GM10248 (cell line): ENCODE data around the gene KCNMA1.
"Not testable (repeated sequence)": the region's sequence is repeated elsewhere in the genome, so short reads cannot be mapped to it uniquely, and the experiment has no call there.

Experiments used
- CTCF ChIA-PET: fragments of 300-600 bp; sonication (Branson Sonifier 250); formaldehyde crosslinking; extraction: SDS; loops from one replicate; lab custom pipeline; 2021; ENCODE audit warnings: antibody characterized with exemption; lab: Yijun Ruan, JAX
- POLR2A ChIA-PET: fragments of 350-650 bp; sonication (Branson Sonifier 250); formaldehyde crosslinking; extraction: SDS; loops from one replicate; lab custom pipeline; 2020; ENCODE audit warnings: antibody characterized with exemption; lab: Yijun Ruan, JAX
- DNase-seq: peaks from one replicate; pipeline ENCODE4 v3.0.0; 2012; ENCODE audit errors: extremely low spot score
- TF ChIP-seq, protein P1 (sequence below): IDR thresholded peaks from 2 replicates; pipeline ENCODE4 v1.5.1; 2012; ENCODE audit warnings: mild to moderate bottlenecking, low read depth; ENCODE audit errors: extremely low read depth, missing control alignments, control extremely low read depth

Gene KCNMA1

DNA sequence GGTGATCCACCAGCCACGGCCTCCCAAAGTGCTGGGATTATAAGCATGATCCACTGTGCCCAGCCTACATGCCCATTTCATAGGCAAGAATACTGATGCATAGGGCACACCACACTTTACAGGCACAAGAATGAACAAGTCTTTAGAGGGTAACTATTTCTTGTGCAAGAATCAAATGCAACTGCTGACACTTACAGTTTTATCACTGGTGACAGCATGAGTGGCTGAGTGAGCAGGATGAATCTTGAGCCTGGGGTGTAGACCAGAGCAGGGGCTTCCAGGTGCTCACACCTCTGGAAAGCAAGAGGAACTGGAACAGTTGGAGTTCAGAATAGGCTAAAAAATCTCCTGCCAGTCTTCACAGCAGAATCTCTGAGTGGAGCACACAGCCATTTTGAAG lies 287.5 kb downstream of the KCNMA1 start:
- DNase-seq: no peak
- CTCF ChIA-PET: no interaction called here
- POLR2A ChIA-PET: no interaction called here

DNA sequence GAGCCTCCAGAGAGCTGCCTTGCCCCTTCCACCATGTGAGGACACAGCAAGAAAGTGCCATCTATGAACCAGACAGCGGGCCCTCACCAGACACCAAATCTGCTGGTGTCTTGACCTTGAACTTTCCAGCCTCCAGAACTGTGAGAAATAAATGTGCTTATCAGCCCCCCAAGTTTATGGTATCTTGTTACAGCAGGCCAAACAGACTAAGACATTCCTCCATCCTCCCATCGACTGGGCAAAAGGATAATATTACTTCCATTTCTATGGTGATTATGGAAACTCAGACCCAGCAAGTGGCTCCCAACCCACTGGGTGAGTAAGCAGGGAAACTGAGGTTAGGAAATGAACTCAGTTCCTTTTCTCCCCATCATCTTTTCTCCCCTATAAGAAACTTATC lies 288.4 kb downstream of the KCNMA1 start:
- DNase-seq: no peak
- POLR2A ChIA-PET: no interaction called here
- CTCF ChIA-PET: interaction anchor here (1.0 kb wide), 1 partner anchor 52 kb away, joined by 3 read pairs; no protein-coding TSS in a partner anchor
- TF ChIP-seq, protein P1, sequence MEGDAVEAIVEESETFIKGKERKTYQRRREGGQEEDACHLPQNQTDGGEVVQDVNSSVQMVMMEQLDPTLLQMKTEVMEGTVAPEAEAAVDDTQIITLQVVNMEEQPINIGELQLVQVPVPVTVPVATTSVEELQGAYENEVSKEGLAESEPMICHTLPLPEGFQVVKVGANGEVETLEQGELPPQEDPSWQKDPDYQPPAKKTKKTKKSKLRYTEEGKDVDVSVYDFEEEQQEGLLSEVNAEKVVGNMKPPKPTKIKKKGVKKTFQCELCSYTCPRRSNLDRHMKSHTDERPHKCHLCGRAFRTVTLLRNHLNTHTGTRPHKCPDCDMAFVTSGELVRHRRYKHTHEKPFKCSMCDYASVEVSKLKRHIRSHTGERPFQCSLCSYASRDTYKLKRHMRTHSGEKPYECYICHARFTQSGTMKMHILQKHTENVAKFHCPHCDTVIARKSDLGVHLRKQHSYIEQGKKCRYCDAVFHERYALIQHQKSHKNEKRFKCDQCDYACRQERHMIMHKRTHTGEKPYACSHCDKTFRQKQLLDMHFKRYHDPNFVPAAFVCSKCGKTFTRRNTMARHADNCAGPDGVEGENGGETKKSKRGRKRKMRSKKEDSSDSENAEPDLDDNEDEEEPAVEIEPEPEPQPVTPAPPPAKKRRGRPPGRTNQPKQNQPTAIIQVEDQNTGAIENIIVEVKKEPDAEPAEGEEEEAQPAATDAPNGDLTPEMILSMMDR: no peak

More for the DNA sequence above, 287.5 kb downstream of the KCNMA1 start:
- TF ChIP-seq, protein P1: no peak

DNA sequence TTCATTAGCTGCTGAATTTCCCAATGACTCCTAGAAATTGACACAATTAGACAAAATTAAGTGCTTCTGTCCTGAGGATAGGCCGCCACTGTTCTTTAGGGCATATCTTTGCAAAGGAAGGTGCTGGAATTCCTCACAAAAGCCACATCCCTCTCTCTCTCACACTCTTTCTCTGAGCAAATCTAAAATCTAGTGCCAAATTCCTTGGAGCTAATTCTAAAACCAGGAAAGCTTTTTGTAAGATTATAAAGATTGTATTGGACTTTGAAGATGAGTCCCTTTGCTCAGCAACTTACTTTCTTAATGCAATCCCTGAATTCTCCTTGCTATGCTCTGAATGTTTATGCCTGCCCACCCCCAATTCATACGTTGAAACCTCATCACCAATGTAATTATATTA lies 288.9 kb downstream of the KCNMA1 start:
- ChIA-PET CTCF (interaction anchor here (0.8 to 1.4 kb wide), 3 partner anchors 8 to 363 kb away, joined by 3 read pairs; no protein-coding TSS in a partner anchor), POLR2A (no interaction called here)
- DNase-seq: no peak
- TF ChIP-seq, protein P1: no peak

DNA sequence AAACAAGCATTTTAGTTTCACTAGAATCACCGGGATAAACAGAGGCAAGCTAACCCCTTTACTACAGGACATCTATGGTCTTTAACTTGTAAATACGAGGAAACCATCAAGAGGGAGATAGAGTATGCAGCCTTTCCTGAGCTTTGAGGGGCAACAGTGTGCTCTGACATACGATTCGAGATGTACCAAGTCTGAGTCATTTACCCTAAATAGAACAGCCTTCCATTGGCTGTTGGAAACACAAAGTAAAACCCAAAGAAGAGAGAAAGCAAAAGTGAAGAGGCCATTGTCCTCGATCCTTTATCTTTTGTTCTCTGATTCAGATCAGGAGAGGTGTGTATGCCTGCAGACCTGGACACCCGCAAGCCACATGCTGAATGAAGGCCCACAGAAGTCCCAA lies 289.5 kb downstream of the KCNMA1 start:
- CTCF ChIA-PET: interaction anchor here (0.8 to 1.4 kb wide), 2 partner anchors 9 to 363 kb away, joined by 3 read pairs; no protein-coding TSS in a partner anchor
- POLR2A ChIA-PET: no interaction called here
- DNase-seq: no peak
- TF ChIP-seq, protein P1: no peak

DNA sequence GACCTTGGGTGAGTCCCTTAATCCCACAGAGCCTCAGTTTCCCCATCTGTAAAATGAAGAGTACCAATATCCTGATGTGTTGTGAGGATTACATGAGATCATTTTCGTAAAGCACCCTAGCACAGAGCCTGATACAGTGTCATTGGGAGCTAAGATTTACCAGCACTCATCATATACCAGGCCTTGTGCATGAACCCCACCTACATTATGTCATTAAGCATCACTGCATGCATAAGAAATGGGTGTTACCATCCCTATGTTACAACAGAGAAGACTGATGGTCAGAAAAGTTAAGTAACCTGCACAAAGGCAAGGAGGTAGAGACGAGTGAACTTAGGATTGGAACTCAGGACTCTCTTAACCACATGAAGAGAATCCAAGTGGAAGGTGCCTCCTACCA lies 290.6 kb downstream of the KCNMA1 start:
- DNase-seq: no peak
- POLR2A ChIA-PET: no interaction called here
- TF ChIP-seq, protein P1: no peak
- CTCF ChIA-PET: no interaction called here

DNA sequence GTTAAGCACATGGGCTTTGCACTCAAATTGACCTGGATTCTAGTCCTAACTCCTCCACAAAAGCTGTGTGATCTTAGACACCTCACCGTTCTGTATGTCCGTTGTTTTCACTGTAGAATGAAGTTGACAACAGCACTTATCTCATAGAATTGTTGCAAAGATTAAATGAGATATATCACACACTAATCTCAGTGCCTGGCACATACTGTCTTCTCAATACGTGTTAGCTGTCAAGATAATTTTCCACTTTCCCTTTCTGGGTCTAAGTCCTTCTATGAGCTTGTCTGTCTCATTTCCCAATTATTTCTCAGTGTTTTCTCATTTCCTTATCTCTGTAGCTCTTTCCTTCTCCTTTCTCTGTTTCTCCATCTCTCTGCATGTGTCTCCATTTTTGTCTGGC lies 296.6 kb downstream of the KCNMA1 start:
- TF ChIP-seq, protein P1: no peak
- ChIA-PET CTCF (no interaction called here), POLR2A (no interaction called here)
- DNase-seq: no peak

DNA sequence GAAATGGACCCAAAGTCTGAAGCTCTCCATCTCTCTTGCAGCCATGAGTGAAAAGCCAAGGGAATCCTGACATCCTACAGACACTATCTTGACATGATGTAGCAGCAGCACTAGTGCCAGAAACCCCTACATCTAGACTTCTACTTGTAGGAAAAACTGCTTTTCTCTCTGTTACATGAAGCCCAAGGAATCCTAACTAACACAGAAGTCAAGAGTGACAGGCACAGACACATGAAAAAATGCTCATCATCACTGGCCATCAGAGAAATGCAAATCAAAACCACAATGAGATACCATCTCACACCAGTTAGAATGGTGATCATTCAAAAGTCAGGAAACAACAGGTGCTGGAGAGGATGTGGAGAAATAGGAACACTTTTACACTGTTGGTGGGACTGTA lies 297.7 kb downstream of the KCNMA1 start:
- CTCF ChIA-PET, DNase-seq, POLR2A ChIA-PET: not testable (repeated sequence)
